ENCODE data around the gene OR6C76. TPM values are rescaled to one million over a fixed set of nuclear protein-coding genes. Genes with fewer than 3 reads are reported as not detected.
"Not testable (repeated sequence)": the region's sequence is repeated elsewhere in the genome, so short reads cannot be mapped to it uniquely, and the experiment has no call there.

The OR6C76 gene
- total and polyA plus RNA-seq, 7 experiments from 2014 or later: not detected

- ATAC-seq; H3K27ac Mint-ChIP-seq; H3K27me3 ChIP-seq (ENCODE audit: control insufficient read depth in 2 of 2, insufficient read depth in 2 of 2, low read length in 2 of 2); H3K4me3 Mint-ChIP-seq; CTCF ChIA-PET; H3K9me3 ChIP-seq (ENCODE audit: control insufficient read depth in 2 of 3, low read length in 3 of 3); H3K27ac ChIP-seq (ENCODE audit: low read depth, low read length); H3K4me3 ChIP-seq (ENCODE audit: low read length); H3K4me1 Mint-ChIP-seq; DNase-seq; H3K36me3 Mint-ChIP-seq; H3K4me1 ChIP-seq (ENCODE audit: control insufficient read depth in 2 of 2, insufficient read depth in 2 of 2, low read length in 2 of 2); POLR2A ChIA-PET; H3K36me3 ChIP-seq (ENCODE audit: control insufficient read depth in 2 of 3, insufficient read depth in 3 of 3, low read length in 3 of 3); intact Hi-C loops (cut with micrococcal nuclease): not testable (repeated sequence)
- peaks cover 0 to 12% (median 0%) of the 10 kb centered on the region in 11 donors for H3K9me3 Mint-ChIP-seq
- H3K27me3 Mint-ChIP-seq: peaks cover 29 to 40% (median 37%) of the 10 kb centered on the region in 5 donors
These were observed 13.9 kb upstream of the OR6C76 start for GRCh38 chr12:55412138-55412537.

- H3K36me3 ChIP-seq (ENCODE audit: control insufficient read depth in 2 of 3, insufficient read depth in 3 of 3, low read length in 3 of 3); H3K27me3 ChIP-seq (ENCODE audit: control insufficient read depth in 2 of 2, insufficient read depth in 2 of 2, low read length in 2 of 2); POLR2A ChIA-PET; CTCF ChIA-PET; H3K4me1 ChIP-seq (ENCODE audit: control insufficient read depth in 2 of 2, insufficient read depth in 2 of 2, low read length in 2 of 2); H3K36me3 Mint-ChIP-seq; H3K27ac Mint-ChIP-seq; ATAC-seq; H3K9me3 ChIP-seq (ENCODE audit: control insufficient read depth in 2 of 3, low read length in 3 of 3); H3K4me3 ChIP-seq (ENCODE audit: low read length); H3K4me1 Mint-ChIP-seq; H3K9me3 Mint-ChIP-seq; intact Hi-C loops (cut with micrococcal nuclease); H3K27ac ChIP-seq (ENCODE audit: low read depth, low read length); DNase-seq: not testable (repeated sequence)
- peak overlapping the region in 1 of 10 donors; percentile 52 for H3K4me3 Mint-ChIP-seq
- H3K27me3 Mint-ChIP-seq: peaks cover 37 to 53% (median 47%) of the 10 kb centered on the region in 5 donors
These were observed 12.3 kb upstream of the OR6C76 start for GRCh38 chr12:55413498-55414388.

GRCh38 chr12:55414396-55414823 lies 11.6 kb upstream of the OR6C76 start:
- H3K4me1 Mint-ChIP-seq; H3K4me3 ChIP-seq (ENCODE audit: low read length); H3K27ac Mint-ChIP-seq; H3K9me3 Mint-ChIP-seq; H3K27me3 ChIP-seq (ENCODE audit: control insufficient read depth in 2 of 2, insufficient read depth in 2 of 2, low read length in 2 of 2); H3K27ac ChIP-seq (ENCODE audit: low read depth, low read length); H3K9me3 ChIP-seq (ENCODE audit: control insufficient read depth in 2 of 3, low read length in 3 of 3); CTCF ChIA-PET; H3K36me3 Mint-ChIP-seq; ATAC-seq; intact Hi-C loops (cut with micrococcal nuclease); H3K36me3 ChIP-seq (ENCODE audit: control insufficient read depth in 2 of 3, insufficient read depth in 3 of 3, low read length in 3 of 3); DNase-seq; POLR2A ChIA-PET; H3K4me1 ChIP-seq (ENCODE audit: control insufficient read depth in 2 of 2, insufficient read depth in 2 of 2, low read length in 2 of 2): not testable (repeated sequence)
- Mint-ChIP-seq H3K27me3 (peaks cover 42 to 59% (median 49%) of the 10 kb centered on the region in 5 donors), H3K4me3 (peak overlapping the region in 1 of 10 donors; percentile 52)

GRCh38 chr12:55414889-55415288 lies 11.2 kb upstream of the OR6C76 start:
- H3K4me3 ChIP-seq (ENCODE audit: low read length); H3K36me3 ChIP-seq (ENCODE audit: control insufficient read depth in 2 of 3, insufficient read depth in 3 of 3, low read length in 3 of 3); H3K27me3 ChIP-seq (ENCODE audit: control insufficient read depth in 2 of 2, insufficient read depth in 2 of 2, low read length in 2 of 2); DNase-seq; intact Hi-C loops (cut with micrococcal nuclease); H3K4me1 Mint-ChIP-seq; H3K27ac ChIP-seq (ENCODE audit: low read depth, low read length); H3K36me3 Mint-ChIP-seq; H3K9me3 ChIP-seq (ENCODE audit: control insufficient read depth in 2 of 3, low read length in 3 of 3); CTCF ChIA-PET; H3K4me1 ChIP-seq (ENCODE audit: control insufficient read depth in 2 of 2, insufficient read depth in 2 of 2, low read length in 2 of 2); H3K27ac Mint-ChIP-seq; POLR2A ChIA-PET; H3K9me3 Mint-ChIP-seq: not testable (repeated sequence)
- ATAC-seq: peak; percentile 76
- Mint-ChIP-seq H3K4me3 (peak overlapping the region in 5 of 10 donors; percentile 12 to 56 (median 46)), H3K27me3 (peaks cover 45 to 64% (median 54%) of the 10 kb centered on the region in 5 donors)

GRCh38 chr12:55416961-55417360 lies 9.1 kb upstream of the OR6C76 start:
- H3K4me3 ChIP-seq (ENCODE audit: low read length): no peak overlapping the region
- Mint-ChIP-seq H3K4me3 (no peak overlapping the region), H3K27me3 (peaks cover 45 to 62% (median 54%) of the 10 kb centered on the region in 5 donors), H3K9me3 (peaks cover 0 to 7% (median 0%) of the 10 kb centered on the region in 11 donors), H3K27ac (no peak overlapping the region), H3K4me1 (peaks cover 0 to 8% (median 5%) of the 10 kb centered on the region in 7 donors), H3K36me3 (no peaks in the 10 kb centered on the region)
- no peak overlapping the region for H3K27ac ChIP-seq (ENCODE audit: low read depth, low read length)
- intact Hi-C loops (cut with micrococcal nuclease): no loop called here
- H3K27me3 ChIP-seq (ENCODE audit: control insufficient read depth in 2 of 2, insufficient read depth in 2 of 2, low read length in 2 of 2): no peaks in the 10 kb centered on the region
- no peaks in the 10 kb centered on the region for H3K36me3 ChIP-seq (ENCODE audit: control insufficient read depth in 2 of 3, insufficient read depth in 3 of 3, low read length in 3 of 3)
- ATAC-seq (no peak), DNase-seq (no peak)
- no peaks in the 10 kb centered on the region for H3K4me1 ChIP-seq (ENCODE audit: control insufficient read depth in 2 of 2, insufficient read depth in 2 of 2, low read length in 2 of 2)
- POLR2A ChIA-PET: no interaction called here
- CTCF ChIA-PET: no interaction called here
- H3K9me3 ChIP-seq (ENCODE audit: control insufficient read depth in 2 of 3, low read length in 3 of 3): no peaks in the 10 kb centered on the region

GRCh38 chr12:55420307-55420962 lies 5.6 kb upstream of the OR6C76 start:
- Mint-ChIP-seq H3K9me3 (peaks cover 0 to 5% (median 0%) of the 10 kb centered on the region in 11 donors), H3K4me3 (no peak overlapping the region), H3K36me3 (no peaks in the 10 kb centered on the region), H3K27ac (no peak overlapping the region), H3K4me1 (peaks cover 0 to 3% (median under 1%) of the 10 kb centered on the region in 7 donors), H3K27me3 (peaks cover 37 to 55% (median 49%) of the 10 kb centered on the region in 5 donors)
- H3K27ac ChIP-seq (ENCODE audit: low read depth, low read length): no peak overlapping the region
- POLR2A ChIA-PET: no interaction called here
- CTCF ChIA-PET: no interaction called here
- no peak overlapping the region for H3K4me3 ChIP-seq (ENCODE audit: low read length)
- DNase-seq (no peak), ATAC-seq (no peak)
- H3K36me3 ChIP-seq (ENCODE audit: control insufficient read depth in 2 of 3, insufficient read depth in 3 of 3, low read length in 3 of 3): no peaks in the 10 kb centered on the region
- no peaks in the 10 kb centered on the region for H3K9me3 ChIP-seq (ENCODE audit: control insufficient read depth in 2 of 3, low read length in 3 of 3)
- peaks cover 0 to 3% of the 10 kb centered on the region in 2 donors for H3K27me3 ChIP-seq (ENCODE audit: control insufficient read depth in 2 of 2, insufficient read depth in 2 of 2, low read length in 2 of 2)
- intact Hi-C loops (cut with micrococcal nuclease): no loop called here
- H3K4me1 ChIP-seq (ENCODE audit: control insufficient read depth in 2 of 2, insufficient read depth in 2 of 2, low read length in 2 of 2): no peaks in the 10 kb centered on the region

All from naive thymus-derived CD4-positive, alpha-beta T cell (primary cell).